GM12865 (cell line): ENCODE measurements around the gene VILL.

Experiments used
- DNase-seq: peaks from one replicate; pipeline ENCODE4 v3.0.0; 2010; ENCODE audit warnings: low read depth
- H3K4me3 ChIP-seq: 2 replicates; pipeline ENCODE4 v1.5.1; 2011; ENCODE audit warnings: mild to moderate bottlenecking, low read depth, low read length, control low read depth
- TF ChIP-seq, protein P1 (sequence below): IDR thresholded peaks from 2 replicates; pipeline ENCODE4 v1.5.1; 2011; ENCODE audit warnings: low read length, control low read depth, low read depth, inconsistent platforms; ENCODE audit not compliant: insufficient read depth; ENCODE audit errors: missing control alignments

Gene VILL

DNA sequence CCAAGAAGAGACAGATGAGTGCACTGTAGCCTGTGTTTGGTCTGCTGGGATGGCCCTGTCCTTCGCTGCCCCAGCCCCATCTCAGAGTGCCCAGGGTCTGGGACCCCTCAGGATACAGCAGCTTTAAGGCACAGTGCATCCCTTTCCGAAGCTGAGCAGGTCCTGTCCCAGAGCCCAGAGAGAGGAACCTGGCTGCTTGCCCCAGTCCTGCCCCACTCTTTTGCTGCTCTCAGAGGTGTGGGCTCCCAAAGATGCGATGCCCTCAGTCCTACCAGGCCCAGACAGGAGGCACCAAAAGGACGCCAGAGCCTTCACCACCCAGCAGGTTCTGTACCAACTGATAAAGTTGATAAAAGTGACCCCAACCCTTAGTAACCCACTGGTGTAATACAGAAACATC lies 30.6 kb downstream of the VILL start:
- DNase-seq, result no peak
- TF ChIP-seq, protein P1, sequence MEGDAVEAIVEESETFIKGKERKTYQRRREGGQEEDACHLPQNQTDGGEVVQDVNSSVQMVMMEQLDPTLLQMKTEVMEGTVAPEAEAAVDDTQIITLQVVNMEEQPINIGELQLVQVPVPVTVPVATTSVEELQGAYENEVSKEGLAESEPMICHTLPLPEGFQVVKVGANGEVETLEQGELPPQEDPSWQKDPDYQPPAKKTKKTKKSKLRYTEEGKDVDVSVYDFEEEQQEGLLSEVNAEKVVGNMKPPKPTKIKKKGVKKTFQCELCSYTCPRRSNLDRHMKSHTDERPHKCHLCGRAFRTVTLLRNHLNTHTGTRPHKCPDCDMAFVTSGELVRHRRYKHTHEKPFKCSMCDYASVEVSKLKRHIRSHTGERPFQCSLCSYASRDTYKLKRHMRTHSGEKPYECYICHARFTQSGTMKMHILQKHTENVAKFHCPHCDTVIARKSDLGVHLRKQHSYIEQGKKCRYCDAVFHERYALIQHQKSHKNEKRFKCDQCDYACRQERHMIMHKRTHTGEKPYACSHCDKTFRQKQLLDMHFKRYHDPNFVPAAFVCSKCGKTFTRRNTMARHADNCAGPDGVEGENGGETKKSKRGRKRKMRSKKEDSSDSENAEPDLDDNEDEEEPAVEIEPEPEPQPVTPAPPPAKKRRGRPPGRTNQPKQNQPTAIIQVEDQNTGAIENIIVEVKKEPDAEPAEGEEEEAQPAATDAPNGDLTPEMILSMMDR, result no peak

GRCh38 chr3:38022301-38022700 lies 31.7 kb downstream of the VILL start:
- TF ChIP-seq, protein P1, result no peak
- no peak for DNase-seq
- no peak overlapping the region for H3K4me3 ChIP-seq

More for the DNA sequence above, 30.6 kb downstream of the VILL start:
- no peak overlapping the region for H3K4me3 ChIP-seq

DNA sequence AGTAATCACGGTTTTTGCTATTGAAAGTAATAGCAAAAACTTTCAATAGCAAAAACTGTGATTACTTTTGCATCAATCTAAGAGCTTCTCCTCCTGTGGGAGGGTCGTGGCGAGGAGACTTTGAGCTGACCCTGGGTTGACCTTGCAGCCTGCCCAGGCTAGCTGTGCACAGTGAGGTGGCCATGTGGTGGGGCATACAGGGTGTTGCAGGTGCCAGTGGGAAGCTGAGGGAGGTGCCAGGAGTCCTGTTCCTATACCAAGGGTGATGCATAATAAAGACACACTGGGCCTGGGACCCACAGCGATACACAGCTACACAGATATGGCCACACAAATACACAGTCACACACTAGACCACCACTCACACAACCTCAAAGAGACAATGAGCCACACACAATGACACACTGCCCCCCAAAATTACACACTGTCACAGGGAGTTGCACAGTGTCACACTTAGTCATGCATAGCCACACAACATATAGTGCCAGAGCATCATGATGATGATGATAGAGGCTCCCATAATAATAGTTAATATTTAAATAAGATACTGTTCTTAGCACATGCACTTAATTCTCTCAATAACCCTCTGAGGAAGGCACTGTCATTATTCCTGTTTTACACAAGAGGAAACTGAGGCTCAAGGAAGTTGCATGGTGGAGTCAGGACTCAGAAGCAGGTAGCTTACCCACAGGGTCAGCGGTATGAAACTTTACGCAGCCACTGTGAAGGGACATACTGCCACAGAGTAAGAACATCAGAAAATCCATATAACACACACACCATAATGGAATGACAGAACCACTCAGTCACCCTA lies 32.5 kb downstream of the VILL start:
- H3K4me3 ChIP-seq, result no peak overlapping the region
- no peak for DNase-seq
- TF ChIP-seq, protein P1, result no peak

- TF ChIP-seq, protein P1, result no peak
- H3K4me3 ChIP-seq, result no peak overlapping the region
- DNase-seq, result no peak
Measured at GRCh38 chr3:38026856-38027255, 36.3 kb downstream of the VILL start.

- H3K4me3 ChIP-seq, result no peak overlapping the region
- DNase-seq, result no peak
- TF ChIP-seq, protein P1, result no peak
Measured at GRCh38 chr3:38027466-38028465, 37.2 kb downstream of the VILL start.

DNA sequence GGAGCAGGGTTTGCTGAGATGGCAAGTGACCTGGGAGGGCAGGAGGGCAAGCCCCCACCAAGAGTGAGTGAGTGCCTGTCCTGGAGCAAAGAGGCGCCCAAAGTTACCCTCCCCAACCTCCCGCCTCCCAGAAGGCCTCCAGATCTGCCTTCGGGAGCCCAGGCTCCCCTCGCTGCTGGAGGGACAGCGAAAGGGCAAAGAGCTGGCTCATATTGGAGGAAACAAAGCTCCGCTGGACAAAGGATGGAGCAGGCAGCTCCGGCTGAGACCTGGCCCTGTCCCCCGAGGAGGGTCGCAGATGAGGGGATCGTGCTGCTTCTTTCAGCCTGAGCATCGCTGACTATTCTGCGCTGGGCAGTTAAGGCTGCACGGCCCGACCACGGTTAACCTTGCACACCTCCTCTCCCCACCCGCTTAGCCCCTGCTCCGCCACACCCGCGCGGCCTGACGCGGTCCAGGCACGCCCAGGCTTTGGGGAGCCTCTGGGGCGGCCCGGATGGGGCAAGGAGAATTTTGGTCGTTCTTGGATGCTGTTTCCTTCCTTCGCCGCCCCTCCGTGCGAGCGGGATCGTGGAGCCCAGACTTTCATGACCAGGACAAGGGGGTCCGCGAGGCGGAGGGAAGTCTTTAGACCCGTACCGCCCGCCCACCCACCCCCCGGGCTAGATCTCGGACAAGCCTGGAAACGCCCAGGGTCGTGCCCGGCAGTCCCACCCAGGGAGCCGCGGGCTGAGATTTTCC lies 38.2 kb downstream of the VILL start:
- TF ChIP-seq, protein P1, result no peak
- DNase-seq, result no peak
- no peak overlapping the region for H3K4me3 ChIP-seq
